Adipocyte (in vitro differentiated cells): ENCODE measurements around the gene FILIP1.
"Not testable (repeated sequence)": the region's sequence is repeated elsewhere in the genome, so short reads cannot be mapped to it uniquely, and the experiment has no call there.

ENCODE experiments used
- DNase-seq: peaks from one replicate; pipeline ENCODE4 v3.0.0-alpha.2; 2015; ENCODE audit warnings: low read depth
- H3K27me3 ChIP-seq: replicated peaks from 2 replicates; pipeline ENCODE4 v1.7.0; 2013; ENCODE audit warnings: mild to moderate bottlenecking, low read length, moderate library complexity; ENCODE audit not compliant: control insufficient read depth, insufficient read depth
- H3K36me3 ChIP-seq: 2 replicates; pipeline ENCODE4 v1.7.0; 2013; ENCODE audit warnings: low read length, mild to moderate bottlenecking, moderate library complexity; ENCODE audit not compliant: control insufficient read depth, insufficient read depth, severe bottlenecking
- H3K4me1 ChIP-seq: 2 replicates; pipeline ENCODE4 v1.7.0; 2013; ENCODE audit warnings: mild to moderate bottlenecking, low read length, moderate library complexity; ENCODE audit not compliant: control insufficient read depth, insufficient read depth
- H3K4me3 ChIP-seq: 2 replicates; pipeline ENCODE4 v1.7.0; 2013; ENCODE audit warnings: mild to moderate bottlenecking, low read length, moderate library complexity
- H3K9ac ChIP-seq: 2 replicates; pipeline ENCODE4 v1.7.0; 2013; ENCODE audit warnings: mild to moderate bottlenecking, low read length, moderate library complexity
- H3K9me3 ChIP-seq: 2 replicates; pipeline ENCODE4 v1.7.0; 2013; ENCODE audit warnings: mild to moderate bottlenecking, low read length, moderate library complexity; ENCODE audit not compliant: control insufficient read depth

Gene FILIP1

DNA sequence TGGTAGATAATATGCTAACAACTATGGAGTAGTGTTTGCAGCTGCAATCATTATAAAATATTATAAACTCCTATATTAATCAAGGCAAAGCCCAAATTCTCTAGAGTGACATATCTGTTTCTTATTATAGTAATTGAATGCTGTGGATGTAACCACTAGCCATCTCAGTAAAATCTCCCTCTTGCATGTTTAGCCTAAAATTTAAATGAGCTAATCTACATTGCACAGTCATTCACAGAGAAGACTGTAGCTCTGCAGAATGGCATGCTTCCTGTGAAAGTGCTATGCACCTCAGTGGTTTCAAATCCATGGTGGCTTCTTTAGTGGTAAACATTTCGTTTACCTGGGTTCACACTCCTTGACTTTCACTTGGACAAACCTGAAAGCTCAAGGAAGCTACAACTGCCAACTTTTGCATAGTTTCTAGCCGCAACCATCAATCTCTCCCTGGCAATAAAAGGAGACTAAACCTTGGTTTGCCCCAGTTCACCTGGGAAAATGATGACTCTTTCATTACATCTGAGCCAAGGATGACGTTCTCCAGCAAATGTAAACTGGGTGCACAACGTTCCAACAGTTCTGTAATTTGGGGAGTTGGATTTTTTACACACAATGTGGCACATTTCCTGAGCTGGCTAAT, 47.2 kb downstream of the FILIP1 start:
- H3K4me3 ChIP-seq: no peak overlapping the region

DNA sequence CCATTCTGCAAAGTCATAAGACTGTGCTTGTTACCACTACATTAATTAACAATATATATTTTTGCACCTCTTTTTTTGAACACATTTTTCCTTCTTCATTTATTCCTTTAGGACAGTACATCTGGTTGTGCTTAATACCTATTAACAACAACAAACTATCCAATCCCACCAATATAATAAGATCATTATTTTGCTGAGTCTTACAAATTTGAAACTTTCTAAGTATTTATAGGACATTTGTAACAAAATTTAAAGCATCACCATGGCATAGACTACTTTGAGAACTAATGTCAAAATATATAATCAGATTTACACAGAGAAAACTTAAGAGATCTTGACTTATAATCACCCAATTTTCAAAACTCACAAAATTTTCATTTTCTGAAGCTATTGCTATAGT, 47.9 kb downstream of the FILIP1 start:
- Histone ChIP-seq H3K36me3 (no peaks in the 10 kb centered on the region), H3K27me3 (no peaks in the 10 kb centered on the region), H3K4me1 (peaks cover 11% of the 10 kb centered on the region), H3K4me3 (no peak overlapping the region), H3K9ac (no peak overlapping the region), H3K9me3 (no peaks in the 10 kb centered on the region)
- DNase-seq: no peak

More for the DNA sequence above, 47.2 kb downstream of the FILIP1 start:
- no peaks in the 10 kb centered on the region for H3K36me3 ChIP-seq
- peaks cover 11% of the 10 kb centered on the region for H3K4me1 ChIP-seq
- no peak for DNase-seq
- no peaks in the 10 kb centered on the region for H3K27me3 ChIP-seq
- H3K9ac ChIP-seq: no peak overlapping the region
- no peaks in the 10 kb centered on the region for H3K9me3 ChIP-seq

GRCh38 chr6:75444899-75445298, 48.7 kb downstream of the FILIP1 start:
- Histone ChIP-seq H3K9ac (no peak overlapping the region), H3K4me1 (peaks cover 10% of the 10 kb centered on the region), H3K27me3 (no peaks in the 10 kb centered on the region), H3K36me3 (no peaks in the 10 kb centered on the region), H3K4me3 (no peak overlapping the region), H3K9me3 (no peaks in the 10 kb centered on the region)
- no peak for DNase-seq

- H3K4me1 ChIP-seq: peaks cover 25% of the 10 kb centered on the region
- H3K4me3 ChIP-seq, H3K9me3 ChIP-seq, H3K27me3 ChIP-seq, DNase-seq, H3K36me3 ChIP-seq, H3K9ac ChIP-seq: not testable (repeated sequence)
These were observed 51.7 kb downstream of the FILIP1 start for GRCh38 chr6:75441883-75442282.

- H3K36me3 ChIP-seq, H3K4me3 ChIP-seq, H3K9me3 ChIP-seq, DNase-seq, H3K9ac ChIP-seq, H3K27me3 ChIP-seq: not testable (repeated sequence)
- H3K4me1 ChIP-seq: peaks cover 29% of the 10 kb centered on the region
These were observed 52.1 kb downstream of the FILIP1 start for GRCh38 chr6:75441479-75441878.

GRCh38 chr6:75438442-75439116, 55.0 kb downstream of the FILIP1 start:
- peak overlapping the region; percentile 5 for H3K9ac ChIP-seq
- H3K27me3 ChIP-seq: no peaks in the 10 kb centered on the region
- H3K4me3 ChIP-seq: no peak overlapping the region
- H3K36me3 ChIP-seq: no peaks in the 10 kb centered on the region
- DNase-seq: no peak
- peaks cover 31% of the 10 kb centered on the region for H3K4me1 ChIP-seq
- H3K9me3 ChIP-seq: no peaks in the 10 kb centered on the region

DNA sequence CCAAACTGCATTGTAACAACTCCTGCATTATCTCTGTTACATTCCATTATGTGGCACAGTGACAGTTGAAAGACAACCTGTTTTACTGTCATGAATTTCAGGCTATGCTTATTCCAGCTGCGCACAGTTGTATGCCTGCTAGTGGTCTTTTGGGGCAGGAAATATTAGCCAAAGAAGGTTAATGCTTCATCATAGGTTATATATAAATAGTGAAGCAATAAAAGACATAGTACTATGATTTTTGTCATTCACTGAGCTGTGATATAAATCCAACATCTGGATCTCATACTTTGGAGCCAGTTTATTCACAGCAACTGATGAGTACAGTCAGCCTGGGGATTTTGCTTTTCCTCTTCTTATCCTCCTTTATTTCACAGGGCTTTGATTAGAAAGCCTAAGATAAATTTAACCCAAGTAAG, 55.6 kb downstream of the FILIP1 start:
- peaks cover 31% of the 10 kb centered on the region for H3K4me1 ChIP-seq
- H3K9ac ChIP-seq: peak overlapping the region; percentile 5
- H3K36me3 ChIP-seq: no peaks in the 10 kb centered on the region
- H3K4me3 ChIP-seq: peak overlapping the region; percentile 70
- no peaks in the 10 kb centered on the region for H3K27me3 ChIP-seq
- no peak for DNase-seq
- no peaks in the 10 kb centered on the region for H3K9me3 ChIP-seq

DNA sequence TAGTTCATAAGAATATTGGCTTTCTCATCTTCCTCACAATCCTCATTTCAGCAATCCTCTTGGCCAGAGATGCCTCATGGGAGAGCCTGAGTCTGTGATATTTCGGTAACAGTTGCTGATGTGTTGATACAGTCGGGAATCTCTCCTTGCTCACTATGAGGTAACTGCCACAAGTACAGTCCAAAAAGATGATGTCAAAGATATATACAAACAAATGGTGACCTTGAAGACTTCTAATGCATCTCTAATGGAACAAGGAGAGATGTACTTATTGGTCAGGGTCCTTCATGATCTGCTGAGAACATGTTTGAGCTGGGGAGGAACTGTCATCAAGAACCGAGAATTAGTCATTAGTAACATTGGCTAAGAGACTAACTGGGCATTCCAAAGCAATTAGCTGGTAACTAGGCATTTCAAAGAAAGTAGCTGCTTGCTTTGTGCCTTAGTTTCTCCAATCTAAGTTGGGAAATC, 56.1 kb downstream of the FILIP1 start:
- Histone ChIP-seq H3K27me3 (no peaks in the 10 kb centered on the region), H3K9ac (peak overlapping the region; percentile 59), H3K9me3 (no peaks in the 10 kb centered on the region), H3K4me3 (peak overlapping the region; percentile 70), H3K4me1 (peaks cover 31% of the 10 kb centered on the region), H3K36me3 (no peaks in the 10 kb centered on the region)
- peak; percentile 36 for DNase-seq

- Histone ChIP-seq H3K36me3 (no peaks in the 10 kb centered on the region), H3K9me3 (no peaks in the 10 kb centered on the region), H3K9ac (peak overlapping the region; percentile 59), H3K4me1 (peaks cover 31% of the 10 kb centered on the region), H3K27me3 (no peaks in the 10 kb centered on the region), H3K4me3 (peak overlapping the region; percentile 70)
- DNase-seq: no peak
These were observed 56.7 kb downstream of the FILIP1 start for GRCh38 chr6:75436869-75437268.

- not testable (repeated sequence) for H3K9me3 ChIP-seq, H3K36me3 ChIP-seq, H3K27me3 ChIP-seq, DNase-seq, H3K4me3 ChIP-seq, H3K9ac ChIP-seq
- H3K4me1 ChIP-seq: peaks cover 28% of the 10 kb centered on the region
These were observed 60.8 kb downstream of the FILIP1 start for GRCh38 chr6:75432809-75433208.

- Histone ChIP-seq H3K27me3 (no peaks in the 10 kb centered on the region), H3K36me3 (no peaks in the 10 kb centered on the region), H3K9me3 (no peaks in the 10 kb centered on the region), H3K9ac (no peak overlapping the region), H3K4me3 (no peak overlapping the region), H3K4me1 (peaks cover 19% of the 10 kb centered on the region)
- no peak for DNase-seq
These were observed 62.2 kb downstream of the FILIP1 start for GRCh38 chr6:75431379-75431778.
